ENCODE measurements around the gene CILP2. TPM values are rescaled to one million over a fixed set of nuclear protein-coding genes. Genes with fewer than 3 reads are reported as not detected.

The CILP2 gene, protein sequence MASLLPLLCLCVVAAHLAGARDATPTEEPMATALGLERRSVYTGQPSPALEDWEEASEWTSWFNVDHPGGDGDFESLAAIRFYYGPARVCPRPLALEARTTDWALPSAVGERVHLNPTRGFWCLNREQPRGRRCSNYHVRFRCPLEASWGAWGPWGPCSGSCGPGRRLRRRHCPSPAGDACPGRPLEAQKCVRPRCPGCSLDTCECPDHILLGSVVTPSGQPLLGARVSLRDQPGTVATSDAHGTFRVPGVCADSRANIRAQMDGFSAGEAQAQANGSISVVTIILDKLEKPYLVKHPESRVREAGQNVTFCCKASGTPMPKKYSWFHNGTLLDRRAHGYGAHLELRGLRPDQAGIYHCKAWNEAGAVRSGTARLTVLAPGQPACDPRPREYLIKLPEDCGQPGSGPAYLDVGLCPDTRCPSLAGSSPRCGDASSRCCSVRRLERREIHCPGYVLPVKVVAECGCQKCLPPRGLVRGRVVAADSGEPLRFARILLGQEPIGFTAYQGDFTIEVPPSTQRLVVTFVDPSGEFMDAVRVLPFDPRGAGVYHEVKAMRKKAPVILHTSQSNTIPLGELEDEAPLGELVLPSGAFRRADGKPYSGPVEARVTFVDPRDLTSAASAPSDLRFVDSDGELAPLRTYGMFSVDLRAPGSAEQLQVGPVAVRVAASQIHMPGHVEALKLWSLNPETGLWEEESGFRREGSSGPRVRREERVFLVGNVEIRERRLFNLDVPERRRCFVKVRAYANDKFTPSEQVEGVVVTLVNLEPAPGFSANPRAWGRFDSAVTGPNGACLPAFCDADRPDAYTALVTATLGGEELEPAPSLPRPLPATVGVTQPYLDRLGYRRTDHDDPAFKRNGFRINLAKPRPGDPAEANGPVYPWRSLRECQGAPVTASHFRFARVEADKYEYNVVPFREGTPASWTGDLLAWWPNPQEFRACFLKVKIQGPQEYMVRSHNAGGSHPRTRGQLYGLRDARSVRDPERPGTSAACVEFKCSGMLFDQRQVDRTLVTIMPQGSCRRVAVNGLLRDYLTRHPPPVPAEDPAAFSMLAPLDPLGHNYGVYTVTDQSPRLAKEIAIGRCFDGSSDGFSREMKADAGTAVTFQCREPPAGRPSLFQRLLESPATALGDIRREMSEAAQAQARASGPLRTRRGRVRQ
- 5.8 and 5.9 TPM in 2 replicates for total RNA-seq (2021; fragmentation: NEBNext Ultra II Directional; extraction: Animal tissue kit (Norgen Biotek cat#: 25700))
- 4.4 and 8.2 TPM in 2 replicates for polyA plus RNA-seq (2011; rRNA removed)
- 4.4 TPM for polyA plus RNA-seq (2011; cell fraction: cytosol; rRNA removed)
- polyA plus RNA-seq (2011; cell fraction: nucleus; rRNA removed), result 11.5 TPM
- polyA plus RNA-seq (2012, experiment 1 of 2), result 2.7 to 4.9 TPM (median 4.1 TPM) in 4 replicates
- 5.0 TPM for polyA plus RNA-seq (2012, experiment 2 of 2)
- 14.1 TPM for polyA plus RNA-seq (2013, experiment 1 of 2)
- polyA plus RNA-seq (2013, experiment 2 of 2), result 10.8 TPM
- 1.6 and 1.9 TPM in 2 replicates for polyA minus RNA-seq (2011; rRNA and poly(A)+ RNA removed)
- polyA minus RNA-seq (2011; cell fraction: cytosol; rRNA and poly(A)+ RNA removed), result 4.0 TPM
- 4.1 TPM for polyA minus RNA-seq (2011; cell fraction: nucleus; rRNA and poly(A)+ RNA removed)
- long read RNA-seq, experiment 1, partial matches to known transcripts, result 3 of 8 reads
- long read RNA-seq, experiment 1, other reads (novel, unspliced or antisense), result 5 of 8 reads
- long read RNA-seq, experiment 2, result 0 reads

DNA sequence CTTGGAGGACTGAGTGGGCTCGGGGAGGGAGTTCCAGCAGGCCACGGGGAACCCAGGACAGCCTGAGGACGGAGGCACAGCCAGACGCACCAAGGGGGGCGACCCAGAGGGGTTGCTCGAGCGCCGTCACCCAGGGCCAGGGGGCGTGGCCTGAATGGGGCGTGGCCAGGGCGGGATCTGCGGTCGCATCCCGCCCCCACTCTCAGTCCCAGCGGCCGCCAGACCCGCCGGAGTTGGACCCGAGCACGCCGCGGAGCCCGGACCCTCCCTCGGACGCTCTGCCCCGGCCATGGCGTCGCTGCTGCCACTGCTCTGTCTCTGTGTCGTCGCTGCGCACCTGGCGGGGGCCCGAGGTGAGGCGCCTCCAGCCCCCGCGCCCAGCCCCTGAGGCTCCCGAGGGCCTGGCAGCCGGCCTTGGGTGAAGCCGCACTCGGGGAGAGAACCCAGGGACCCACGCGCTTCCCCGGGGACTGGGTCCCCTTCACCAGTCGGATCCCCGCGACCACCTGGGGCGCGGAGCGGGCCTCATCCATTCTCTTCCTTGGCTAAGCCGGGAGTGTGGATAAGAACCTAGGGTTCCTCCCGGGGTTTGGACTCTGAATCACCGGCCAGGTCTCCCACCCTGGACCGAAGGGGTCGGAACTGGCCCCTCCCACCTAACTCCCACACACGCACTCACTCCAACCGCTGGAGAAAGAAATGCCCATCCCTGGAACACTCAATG, at the start of gene CILP2:
Gene CILP2 (plus strand): TSS at position 205 of the 724 bp plus-strand sequence. CDS start 85 bp downstream, at position 290.
- Histone ChIP-seq H2BK15ac (ENCODE audit: low read length) (0 out of 2 replicates have a peak within 1 kb of the TSS, but pooled peaks have one; percentile 46), H3K4me1 (replicated peaks in 1 of 4; ENCODE audit: control insufficient read depth in 3 of 4, insufficient read depth in 4 of 4, low read length in 3 of 4) (peaks cover 0 to 8% (median 3%) of the 10 kb centered on the region in 4 experiments; a peak in 3 of 7 replicates), H3K4me2 (ENCODE audit: insufficient read depth in 1 of 2, low read depth in 2 of 2, low read length in 2 of 2) (peak within 1 kb of the TSS; percentile 67 to 79), H3K27ac (ENCODE audit: low read depth, low read length) (no peak within 1 kb of the TSS), H2BK5ac (ENCODE audit: low read depth, low read length) (no peak within 1 kb of the TSS), H3K27me3 (replicated peaks in 1 of 4; ENCODE audit: control insufficient read depth in 3 of 4, extremely low read depth in 1 of 4, insufficient read depth in 3 of 4, low read length in 3 of 4) (peaks cover 6 to 26% (median 20%) of the 10 kb centered on the region in 4 experiments), H3K79me1 (ENCODE audit: low read depth, low read length) (no peaks in the 10 kb centered on the region), H3K18ac (ENCODE audit: extremely low read depth, low read length) (peak within 1 kb of the TSS; percentile 19), H3K23me2 (ENCODE audit: low read depth, low read length) (peaks cover 9% of the 10 kb centered on the region; the same call in 1 of the 2 replicates), H4K5ac (ENCODE audit: insufficient read length, low read depth, low read length) (no peak within 1 kb of the TSS), H2BK120ac (replicated peaks; ENCODE audit: low read depth, low read length) (no peak within 1 kb of the TSS), H3K4ac (replicated peaks; ENCODE audit: insufficient read length, low read depth, low read length) (no peak within 1 kb of the TSS), H2AFZ (ENCODE audit: low read length) (no peak within 1 kb of the TSS), H4K8ac (ENCODE audit: extremely low read depth, insufficient read depth, low read length) (0 out of 2 replicates have a peak within 1 kb of the TSS, but pooled peaks have one; percentile 36), H4K91ac (replicated peaks; ENCODE audit: insufficient read length, low read length) (no peak within 1 kb of the TSS), H2BK20ac (ENCODE audit: low read length) (no peak within 1 kb of the TSS), H3K36me3 (ENCODE audit: control insufficient read depth in 2 of 4, insufficient read depth in 4 of 4, low read length in 3 of 4) (no peaks in the 10 kb centered on the region), H3K4me3 (ENCODE audit: extremely low read depth in 1 of 4, insufficient read depth in 2 of 4, low read depth in 3 of 4, low read length in 4 of 4) (peak within 1 kb of the TSS; percentile 45 to 62 (median 52)), H2AK5ac (ENCODE audit: low read depth, low read length) (no peak within 1 kb of the TSS), H3K23ac (ENCODE audit: insufficient read length) (no peak within 1 kb of the TSS), H4K20me1 (replicated peaks in 1 of 2; ENCODE audit: control insufficient read depth in 1 of 2, insufficient read depth in 2 of 2, low read length in 2 of 2) (peaks cover 3 to 7% of the 10 kb centered on the region in 2 experiments), H3K14ac (ENCODE audit: insufficient read length) (no peak within 1 kb of the TSS), H3K9me3 (ENCODE audit: insufficient read depth in 2 of 2, low read depth in 1 of 2, low read length in 1 of 2) (peaks cover 0 to 4% of the 10 kb centered on the region in 2 experiments; a peak in 1 of 4 replicates), H3K79me2 (ENCODE audit: control insufficient read depth in 1 of 2, insufficient read depth in 2 of 2, low read length in 2 of 2) (no peaks in the 10 kb centered on the region), H3K56ac (replicated peaks; ENCODE audit: insufficient read length, low read depth, low read length) (no peak within 1 kb of the TSS), H3K9ac (replicated peaks in 1 of 4; ENCODE audit: extremely low read depth in 1 of 4, low read depth in 3 of 4, low read length in 3 of 4) (peak within 1 kb of the TSS in 2 of 4 experiments; percentile 1 to 78; a peak in 2 of 7 replicates), H2BK12ac (ENCODE audit: low read depth, low read length) (no peak within 1 kb of the TSS)
- WGBS, 2 experiments (ENCODE audit: extremely low coverage in 1 of 2, insufficient coverage in 1 of 2, insufficient read length in 1 of 2, insufficient replicate concordance in 2 of 2, low coverage in 1 of 2, low lambda C conversion rate in 2 of 2, missing lambda C conversion rate in 1 of 2), result 10% methylated on average over 42 of the region's 56 CpGs; no CpG with 5 or more reads in 1 of the 2 experiments
- DNase-seq (ENCODE audit: low read depth in 1 of 2, low spot score in 2 of 2), result peak in 1 of 2 experiments; percentile 96
- ChIA-PET POLR2A (ENCODE audit: partially characterized antibody) (interaction anchor here (1.3 to 1.9 kb wide), 3 partner anchors 10 to 133 kb away, joined by 3 to 4 read pairs (median 4); partner anchors contain the start of genes GATAD2A and NDUFA13), CTCF (ENCODE audit: partially characterized antibody) (interaction anchor here (0.8 to 8.2 kb wide), 2 partner anchors 9 to 14 kb away, joined by 4 to 104 read pairs; no protein-coding TSS in a partner anchor)
- FAIRE-seq, result no peak
- TF ChIP-seq TEAD4 (IDR thresholded peaks at IDR 0.05; ENCODE audit: low read depth, low read length), result no peak
- peak; percentile 52; the same call in 1 of the 2 replicates for TF ChIP-seq EGR1 (IDR thresholded peaks at IDR 0.05; ENCODE audit: borderline replicate concordance, low read depth, low read length)
- no peak for TF ChIP-seq MAFK (IDR thresholded peaks at IDR 0.05; ENCODE audit: low read depth, low read length)
- TF ChIP-seq RBBP5 (IDR thresholded peaks at IDR 0.05; ENCODE audit: borderline replicate concordance, low read depth, low read length), result 0 out of 2 replicates have a peak, but pooled peaks have one; percentile 47

Measured in H1 (cell line).